HG02623 (cell line): ENCODE data around the gene MYH8.

Experiments
- ATAC-seq: cut with Tn5 transposase; IDR thresholded peaks from one replicate; pipeline ENCODE4 v1.9.1; 2021; ENCODE audit warnings: moderate library complexity; ENCODE audit not compliant: unreplicated experiment

MYH8 gene

GRCh38 chr17:10384175-10384574 is 37.6 kb downstream of the MYH8 start:
- ATAC-seq = no peak

GRCh38 chr17:10380631-10381408 is 40.9 kb downstream of the MYH8 start:
- ATAC-seq = no peak

GRCh38 chr17:10372906-10373305 is 48.8 kb downstream of the MYH8 start, which contains the start of gene MYH13:
MYH13 (minus strand) TSS chr17:10373006; CDS start chr17:10364530, 8,476 bp downstream.
- ATAC-seq = no peak

- ATAC-seq = no peak
These were observed 51.6 kb downstream of the MYH8 start for GRCh38 chr17:10370016-10370608.

GRCh38 chr17:10369239-10369638 is 52.5 kb downstream of the MYH8 start:
- ATAC-seq = no peak

- ATAC-seq = no peak
These were observed 53.2 kb downstream of the MYH8 start for GRCh38 chr17:10368561-10368960.

GRCh38 chr17:10360578-10360977 is 61.2 kb downstream of the MYH8 start:
- ATAC-seq = no peak

GRCh38 chr17:10357768-10358167 is 64.0 kb downstream of the MYH8 start:
- ATAC-seq = no peak

- no peak for ATAC-seq
These were observed 67.1 kb downstream of the MYH8 start for GRCh38 chr17:10354651-10355050.

- no peak for ATAC-seq
These were observed 68.9 kb downstream of the MYH8 start for GRCh38 chr17:10352893-10353292.

GRCh38 chr17:10349403-10349802 is 72.3 kb downstream of the MYH8 start:
- no peak for ATAC-seq

GRCh38 chr17:10344816-10345215 is 76.9 kb downstream of the MYH8 start:
- ATAC-seq = no peak
